Mesendoderm (in vitro differentiated cells): Measurements from ENCODE around the gene COMMD10. TPM values are rescaled to one million over a fixed set of nuclear protein-coding genes. Genes with fewer than 3 reads are reported as not detected.

Source experiments
- DNase-seq: peaks from one replicate; pipeline ENCODE4 v3.0.0; 2013
- H2AK5ac ChIP-seq: 2 replicates; pipeline ENCODE4 v1.6.1; 2013; ENCODE audit warnings: low read length, inconsistent platforms
- H2BK120ac ChIP-seq: 2 replicates; pipeline ENCODE4 v1.6.1; 2013; ENCODE audit warnings: low read depth, mild to moderate bottlenecking, low read length, moderate library complexity, mixed read lengths
- H2BK15ac ChIP-seq: replicated peaks from 2 replicates; pipeline ENCODE4 v1.6.1; 2013; ENCODE audit warnings: low read depth, mild to moderate bottlenecking, moderate library complexity
- H2BK5ac ChIP-seq: 2 replicates; pipeline ENCODE4 v1.6.1; 2013; ENCODE audit warnings: low read length, inconsistent platforms
- H3K18ac ChIP-seq: 2 replicates; pipeline ENCODE4 v1.6.1; 2013; ENCODE audit warnings: mild to moderate bottlenecking, low read length, mixed read lengths
- H3K23ac ChIP-seq: one replicate; pipeline ENCODE4 v1.6.1; 2013; ENCODE audit warnings: low read length
- H3K27ac ChIP-seq: 2 replicates; pipeline ENCODE4 v1.5.1; 2013; ENCODE audit warnings: low read depth, mild to moderate bottlenecking, inconsistent platforms, low read length, moderate library complexity
- H3K27me3 ChIP-seq: 2 replicates; pipeline ENCODE4 v1.6.1; 2013; ENCODE audit warnings: low read length, control low read depth, mild to moderate bottlenecking, inconsistent platforms; ENCODE audit not compliant: insufficient read depth, poor library complexity
- H3K36me3 ChIP-seq: 2 replicates; pipeline ENCODE4 v1.6.1; 2013; ENCODE audit warnings: low read length, inconsistent platforms; ENCODE audit not compliant: control insufficient read depth, insufficient read depth
- H3K4ac ChIP-seq: one replicate; pipeline ENCODE4 v1.6.1; 2013; ENCODE audit warnings: low read depth, mild to moderate bottlenecking, low read length, moderate library complexity
- H3K4me1 ChIP-seq: 2 replicates; pipeline ENCODE4 v1.6.1; 2013; ENCODE audit warnings: low read depth, low read length, inconsistent platforms; ENCODE audit not compliant: control insufficient read depth
- H3K4me2 ChIP-seq: 2 replicates; pipeline ENCODE4 v1.6.1; 2013; ENCODE audit warnings: low read length
- H3K4me3 ChIP-seq: 2 replicates; pipeline ENCODE4 v1.5.1; 2013; ENCODE audit warnings: mild to moderate bottlenecking, low read length
- H3K56ac ChIP-seq: one replicate; pipeline ENCODE4 v1.6.1; 2013; ENCODE audit warnings: low read length
- H3K79me1 ChIP-seq: 2 replicates; pipeline ENCODE4 v1.6.1; 2013; ENCODE audit warnings: low read length, inconsistent platforms
- H3K79me2 ChIP-seq: 2 replicates; pipeline ENCODE4 v1.6.1; 2013; ENCODE audit warnings: mild to moderate bottlenecking, low read length; ENCODE audit not compliant: control insufficient read depth, insufficient read depth
- H3K9ac ChIP-seq: 2 replicates; pipeline ENCODE4 v1.6.1; 2013; ENCODE audit warnings: low read length, inconsistent platforms
- H4K5ac ChIP-seq: one replicate; pipeline ENCODE4 v1.6.1; 2013; ENCODE audit warnings: low read length
- H4K8ac ChIP-seq: one replicate; pipeline ENCODE4 v1.6.1; 2013; ENCODE audit warnings: low read depth, mild to moderate bottlenecking, control low read depth, low read length, moderate library complexity
- WGBS: extraction: QIAGEN DNeasy Blood & Tissue Kit; methylation state at CpG from one replicate; pipeline ENCODE4 v1.1.7; 2013; ENCODE audit warnings: low lambda C conversion rate, missing lambda C conversion rate; ENCODE audit not compliant: insufficient coverage; ENCODE audit errors: extremely low coverage; 5-methylcytosine and 5-hydroxymethylcytosine counted together
- small RNA-seq: library from polyadenylated mRNA; stranded (forward); fragments of <200 nt; extraction: miRNeasy Mini kit (QIAGEN cat#:217004); gene quantifications from one replicate; pipeline ENCODE3, GENCODE V24; 2013; ENCODE audit not compliant: insufficient read depth

The COMMD10 gene

GRCh38 chr5:116320486-116320885, 235.7 kb downstream of the COMMD10 start:
- Histone ChIP-seq H2AK5ac (no peak overlapping the region), H4K5ac (no peak overlapping the region), H3K36me3 (no peaks in the 10 kb centered on the region), H3K4me3 (no peak overlapping the region), H4K8ac (no peak overlapping the region), H3K56ac (no peak overlapping the region), H3K4me2 (no peak overlapping the region), H3K4me1 (no peaks in the 10 kb centered on the region), H3K4ac (no peak overlapping the region), H3K79me2 (no peaks in the 10 kb centered on the region), H2BK15ac (no peak overlapping the region), H3K23ac (no peak overlapping the region), H2BK5ac (no peak overlapping the region), H3K18ac (no peak overlapping the region), H3K9ac (no peak overlapping the region), H3K27me3 (no peaks in the 10 kb centered on the region), H3K79me1 (no peaks in the 10 kb centered on the region), H3K27ac (no peak overlapping the region), H2BK120ac (no peak overlapping the region)
- no peak for DNase-seq

- H2BK120ac ChIP-seq: no peak overlapping the region
- no peak for DNase-seq
- H4K5ac ChIP-seq: no peak overlapping the region
- H3K18ac ChIP-seq: no peak overlapping the region
- H2BK5ac ChIP-seq: no peak overlapping the region
- H3K4ac ChIP-seq: no peak overlapping the region
- H3K4me2 ChIP-seq: no peak overlapping the region
- no peak overlapping the region for H3K23ac ChIP-seq
- no peak overlapping the region for H3K9ac ChIP-seq
- no peak overlapping the region for H3K4me3 ChIP-seq
- no peaks in the 10 kb centered on the region for H3K36me3 ChIP-seq
- no peak overlapping the region for H2AK5ac ChIP-seq
- H2BK15ac ChIP-seq: no peak overlapping the region
- H3K27me3 ChIP-seq: no peaks in the 10 kb centered on the region
- H3K79me2 ChIP-seq: no peaks in the 10 kb centered on the region
- H3K4me1 ChIP-seq: no peaks in the 10 kb centered on the region
- no peak overlapping the region for H3K56ac ChIP-seq
- H4K8ac ChIP-seq: no peak overlapping the region
- no CpG with 5 or more reads among the region's 5 CpGs for WGBS
- no peak overlapping the region for H3K27ac ChIP-seq
- H3K79me1 ChIP-seq: no peaks in the 10 kb centered on the region
Measured at GRCh38 chr5:116329503-116329902, 244.7 kb downstream of the COMMD10 start.

GRCh38 chr5:116340799-116341198, 256.0 kb downstream of the COMMD10 start:
- H2BK5ac ChIP-seq: no peak overlapping the region
- H3K4me3 ChIP-seq: no peak overlapping the region
- H3K36me3 ChIP-seq: no peaks in the 10 kb centered on the region
- H3K56ac ChIP-seq: no peak overlapping the region
- H3K79me1 ChIP-seq: no peaks in the 10 kb centered on the region
- no CpG with 5 or more reads among the region's 2 CpGs for WGBS
- H3K9ac ChIP-seq: no peak overlapping the region
- H4K5ac ChIP-seq: no peak overlapping the region
- H4K8ac ChIP-seq: no peak overlapping the region
- H3K79me2 ChIP-seq: no peaks in the 10 kb centered on the region
- DNase-seq: no peak
- no peaks in the 10 kb centered on the region for H3K4me1 ChIP-seq
- H2AK5ac ChIP-seq: no peak overlapping the region
- no peaks in the 10 kb centered on the region for H3K27me3 ChIP-seq
- no peak overlapping the region for H3K23ac ChIP-seq
- no peak overlapping the region for H3K27ac ChIP-seq
- H2BK15ac ChIP-seq: no peak overlapping the region
- no peak overlapping the region for H3K18ac ChIP-seq
- H3K4ac ChIP-seq: no peak overlapping the region
- H3K4me2 ChIP-seq: no peak overlapping the region
- H2BK120ac ChIP-seq: no peak overlapping the region

Small RNA genes within 50 kb of the gene (small RNA-seq; reads per million reads assigned to genes)
- not detected for gene HMGN2P27
- not detected for gene RNU6-644P
